ENCODE measurements around the gene PTPRA.

DNA sequence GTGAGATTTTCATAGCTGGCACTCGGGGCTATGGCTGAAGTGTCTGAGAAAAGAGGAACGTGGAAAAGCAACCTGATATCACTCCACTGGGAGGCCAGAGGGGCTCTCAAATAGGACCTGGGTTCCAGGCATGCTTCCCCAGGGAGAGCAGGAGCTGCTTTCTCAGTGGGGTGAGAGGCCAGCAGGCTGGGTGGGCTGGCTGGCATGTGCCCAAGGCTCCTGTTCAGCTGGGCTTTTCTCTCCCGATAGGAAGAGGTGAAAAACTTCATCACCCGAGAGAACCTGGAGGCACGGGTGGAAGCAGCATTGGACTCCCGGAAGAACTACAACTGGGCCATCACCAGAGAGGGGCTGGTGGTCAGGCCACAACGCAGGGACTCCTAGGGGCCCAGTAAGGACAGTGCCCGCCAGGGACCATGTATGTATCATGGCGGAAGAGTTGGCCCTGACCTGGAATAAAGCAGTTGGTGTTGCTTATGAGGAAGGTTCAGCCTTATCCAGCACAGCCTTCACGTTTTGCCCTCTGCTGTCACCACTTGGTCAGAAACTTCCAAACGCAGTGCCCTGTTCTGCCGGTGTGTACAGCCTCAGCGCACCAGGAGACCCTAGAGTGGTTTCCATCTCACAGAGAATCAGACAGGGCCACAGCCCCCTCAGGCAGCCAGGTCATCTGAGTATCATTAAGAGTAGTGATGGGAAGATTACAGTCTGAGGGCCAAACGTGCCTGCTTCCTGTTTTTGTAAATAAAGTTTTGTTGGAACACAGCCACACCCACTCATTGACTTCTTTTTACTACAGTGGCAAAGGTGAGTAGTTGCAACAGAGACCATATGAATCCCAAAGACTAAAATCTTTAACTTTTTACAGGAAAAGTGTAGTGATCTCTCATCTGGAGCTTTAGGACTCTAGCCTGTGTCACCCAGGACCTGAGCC, 174.5 kb downstream of the PTPRA start:
- TF ChIP-seq, protein P1, sequence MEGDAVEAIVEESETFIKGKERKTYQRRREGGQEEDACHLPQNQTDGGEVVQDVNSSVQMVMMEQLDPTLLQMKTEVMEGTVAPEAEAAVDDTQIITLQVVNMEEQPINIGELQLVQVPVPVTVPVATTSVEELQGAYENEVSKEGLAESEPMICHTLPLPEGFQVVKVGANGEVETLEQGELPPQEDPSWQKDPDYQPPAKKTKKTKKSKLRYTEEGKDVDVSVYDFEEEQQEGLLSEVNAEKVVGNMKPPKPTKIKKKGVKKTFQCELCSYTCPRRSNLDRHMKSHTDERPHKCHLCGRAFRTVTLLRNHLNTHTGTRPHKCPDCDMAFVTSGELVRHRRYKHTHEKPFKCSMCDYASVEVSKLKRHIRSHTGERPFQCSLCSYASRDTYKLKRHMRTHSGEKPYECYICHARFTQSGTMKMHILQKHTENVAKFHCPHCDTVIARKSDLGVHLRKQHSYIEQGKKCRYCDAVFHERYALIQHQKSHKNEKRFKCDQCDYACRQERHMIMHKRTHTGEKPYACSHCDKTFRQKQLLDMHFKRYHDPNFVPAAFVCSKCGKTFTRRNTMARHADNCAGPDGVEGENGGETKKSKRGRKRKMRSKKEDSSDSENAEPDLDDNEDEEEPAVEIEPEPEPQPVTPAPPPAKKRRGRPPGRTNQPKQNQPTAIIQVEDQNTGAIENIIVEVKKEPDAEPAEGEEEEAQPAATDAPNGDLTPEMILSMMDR (IDR thresholded peaks at IDR 0.05): no peak
- no peak for TF ChIP-seq POLR2AphosphoS5 (IDR thresholded peaks at IDR 0.05)
- TF ChIP-seq POLR2A (IDR thresholded peaks at IDR 0.05): no peak
- TF ChIP-seq EP300 (IDR thresholded peaks at IDR 0.05): no peak

Measured in stomach (tissue), 4 donors.